SK-N-SH treated with all-trans-retinoic acid at 6 μM for 48 hours (cell line): Measurements from ENCODE around the gene ALOX5.

Experiments
- ATAC-seq: fragments of 200-7000 bp; cut with Tn5 transposase; 3 replicates; pipeline ENCODE4 v1.9.1; 2020; ENCODE audit warnings: mild to moderate bottlenecking, moderate library complexity
- ARNTL ChIP-seq: fragments of 450-650 bp; formaldehyde crosslinking; IDR thresholded peaks from 2 replicates; pipeline ENCODE4 v1.5.0; 2020; ENCODE audit warnings: low read depth, mild to moderate bottlenecking, moderate library complexity, borderline replicate concordance
- BACH2 ChIP-seq: fragments of 250-450 bp; sonication (Bioruptor Pico); IDR thresholded peaks from 2 replicates; pipeline ENCODE4 v1.9.0; 2021; ENCODE audit warnings: mild to moderate bottlenecking, borderline replicate concordance
- CSDC2 ChIP-seq: fragments of 250-450 bp; sonication (Bioruptor Pico); IDR thresholded peaks from 2 replicates; pipeline ENCODE4 v1.5.0; 2020; ENCODE audit warnings: mild to moderate bottlenecking, moderate library complexity
- ESRRG ChIP-seq: fragments of 250-450 bp; sonication (Bioruptor Pico); IDR thresholded peaks from 2 replicates; pipeline ENCODE4 v1.6.1; 2021; ENCODE audit warnings: mild to moderate bottlenecking
- GLIS3 ChIP-seq: fragments of 250-450 bp; sonication (Bioruptor Pico); IDR thresholded peaks from 2 replicates; pipeline ENCODE4 v1.5.0; 2020; ENCODE audit warnings: mild to moderate bottlenecking, moderate library complexity
- ISL1 ChIP-seq: fragments of 250-450 bp; sonication (Bioruptor Pico); IDR thresholded peaks from 2 replicates; pipeline ENCODE4 v2.1.2; 2022; ENCODE audit warnings: mild to moderate bottlenecking, moderate library complexity
- OSR1 ChIP-seq: fragments of 250-450 bp; sonication (Bioruptor Pico); IDR thresholded peaks from 2 replicates; pipeline ENCODE4 v1.8.0; 2022; ENCODE audit warnings: moderate library complexity, mild to moderate bottlenecking, inconsistent platforms
- PATZ1 ChIP-seq: fragments of 250-450 bp; sonication (Bioruptor Pico); IDR thresholded peaks from 2 replicates; pipeline ENCODE4 v1.8.0; 2020; ENCODE audit warnings: mild to moderate bottlenecking, moderate library complexity, borderline replicate concordance
- POU6F1 ChIP-seq: fragments of 250-450 bp; sonication (Bioruptor Pico); IDR thresholded peaks from 2 replicates; pipeline ENCODE4 v1.8.0; 2021; ENCODE audit warnings: low read depth, mild to moderate bottlenecking, moderate library complexity, borderline replicate concordance
- PPARA ChIP-seq: fragments of 250-450 bp; sonication (Bioruptor Pico); IDR thresholded peaks from 2 replicates; pipeline ENCODE4 v1.5.0; 2020; ENCODE audit warnings: mild to moderate bottlenecking, borderline replicate concordance
- RARB ChIP-seq: fragments of 250-450 bp; sonication (Bioruptor Pico); IDR thresholded peaks from 2 replicates; pipeline ENCODE4 v1.8.0; 2021; ENCODE audit warnings: mild to moderate bottlenecking, moderate library complexity
- SNAI2 ChIP-seq: fragments of 250-450 bp; sonication (Bioruptor Pico); IDR thresholded peaks from 2 replicates; pipeline ENCODE4 v1.5.0; 2020; ENCODE audit warnings: mild to moderate bottlenecking, moderate library complexity
- TOX ChIP-seq: fragments of 250-450 bp; sonication (Bioruptor Pico); IDR thresholded peaks from 2 replicates; pipeline ENCODE4 v1.8.0; 2021; ENCODE audit warnings: mild to moderate bottlenecking, moderate library complexity, borderline replicate concordance
- TSHZ2 ChIP-seq: fragments of 250-450 bp; sonication (Bioruptor Pico); IDR thresholded peaks from 2 replicates; pipeline ENCODE4 v1.5.0; 2020; ENCODE audit warnings: mild to moderate bottlenecking, moderate library complexity
- ZC3H10 ChIP-seq: fragments of 250-450 bp; sonication (Bioruptor Pico); IDR thresholded peaks from 2 replicates; pipeline ENCODE4 v1.5.1; 2021; ENCODE audit warnings: mild to moderate bottlenecking, moderate library complexity
- ZFP30 ChIP-seq: fragments of 450-650 bp; formaldehyde crosslinking; IDR thresholded peaks from 2 replicates; pipeline ENCODE4 v1.5.0; 2022; ENCODE audit warnings: mild to moderate bottlenecking, moderate library complexity
- ZNF565 ChIP-seq: fragments of 450-650 bp; formaldehyde crosslinking; conservative IDR thresholded peaks from 2 replicates; pipeline ENCODE4 v1.5.0; 2020; ENCODE audit warnings: low read depth, mild to moderate bottlenecking, moderate library complexity
- ZNF70 ChIP-seq: fragments of 450-650 bp; formaldehyde crosslinking; IDR thresholded peaks from 2 replicates; pipeline ENCODE4 v1.5.0; 2020; ENCODE audit warnings: mild to moderate bottlenecking, moderate library complexity
- ZNF8 ChIP-seq: fragments of 450-650 bp; formaldehyde crosslinking; IDR thresholded peaks from 2 replicates; pipeline ENCODE4 v1.5.0; 2020; ENCODE audit warnings: mild to moderate bottlenecking, moderate library complexity
- TF ChIP-seq, protein P1 (sequence below): fragments of 250-450 bp; sonication (Bioruptor Pico); IDR thresholded peaks from 2 replicates; pipeline ENCODE4 v1.5.1; 2021; ENCODE audit warnings: mild to moderate bottlenecking, moderate library complexity
- TF ChIP-seq, protein P2 (sequence below): fragments of 250-450 bp; sonication (Bioruptor Pico); IDR thresholded peaks from 2 replicates; pipeline ENCODE4 v1.5.1; 2020; ENCODE audit warnings: low read depth, mild to moderate bottlenecking, moderate library complexity

ALOX5 gene

DNA sequence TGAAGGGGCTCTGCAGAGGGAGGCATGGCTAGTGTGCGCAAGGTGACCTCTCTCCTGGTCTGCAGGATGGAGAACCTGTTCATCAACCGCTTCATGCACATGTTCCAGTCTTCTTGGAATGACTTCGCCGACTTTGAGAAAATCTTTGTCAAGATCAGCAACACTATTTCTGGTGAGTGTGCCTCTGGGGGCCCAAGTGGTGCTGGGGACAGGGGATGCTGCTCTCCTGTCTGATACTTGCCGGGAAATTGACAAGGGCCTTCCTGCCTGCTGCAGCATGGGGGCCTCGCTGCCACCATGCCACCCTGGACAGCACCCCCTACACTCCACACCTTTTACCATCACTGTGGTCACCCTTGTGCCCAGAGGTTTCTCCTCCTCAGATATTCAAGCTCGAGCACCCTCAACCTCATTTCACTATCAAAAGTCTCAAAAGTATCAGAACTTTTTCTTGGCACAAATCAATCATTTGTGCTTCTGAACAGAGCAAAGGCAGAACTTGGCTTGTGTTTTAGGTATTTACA is 50.0 kb downstream of the ALOX5 start:
- no peak for ATAC-seq

GRCh38 chr10:45424668-45425404 is 50.8 kb downstream of the ALOX5 start:
- TF ChIP-seq PPARA (CRISPR knock-in tag) (no peak), CSDC2 (CRISPR knock-in tag) (no peak), ZC3H10 (CRISPR knock-in tag) (no peak), ARNTL (no peak), PATZ1 (CRISPR knock-in tag) (no peak), ZNF8 (no peak), ZNF70 (CRISPR knock-in tag) (no peak), TSHZ2 (no peak)
- TF ChIP-seq, protein P1, sequence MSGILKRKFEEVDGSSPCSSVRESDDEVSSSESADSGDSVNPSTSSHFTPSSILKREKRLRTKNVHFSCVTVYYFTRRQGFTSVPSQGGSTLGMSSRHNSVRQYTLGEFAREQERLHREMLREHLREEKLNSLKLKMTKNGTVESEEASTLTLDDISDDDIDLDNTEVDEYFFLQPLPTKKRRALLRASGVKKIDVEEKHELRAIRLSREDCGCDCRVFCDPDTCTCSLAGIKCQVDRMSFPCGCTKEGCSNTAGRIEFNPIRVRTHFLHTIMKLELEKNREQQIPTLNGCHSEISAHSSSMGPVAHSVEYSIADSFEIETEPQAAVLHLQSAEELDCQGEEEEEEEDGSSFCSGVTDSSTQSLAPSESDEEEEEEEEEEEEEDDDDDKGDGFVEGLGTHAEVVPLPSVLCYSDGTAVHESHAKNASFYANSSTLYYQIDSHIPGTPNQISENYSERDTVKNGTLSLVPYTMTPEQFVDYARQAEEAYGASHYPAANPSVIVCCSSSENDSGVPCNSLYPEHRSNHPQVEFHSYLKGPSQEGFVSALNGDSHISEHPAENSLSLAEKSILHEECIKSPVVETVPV (CRISPR knock-in tag) = no peak
- ATAC-seq = no peak

More for the DNA sequence above, 50.0 kb downstream of the ALOX5 start:
- no peak for TF ChIP-seq POU6F1 (CRISPR knock-in tag)
- TF ChIP-seq ZFP30 (CRISPR knock-in tag) = no peak
- no peak for TF ChIP-seq TSHZ2
- TF ChIP-seq OSR1 (CRISPR knock-in tag) = no peak
- no peak for TF ChIP-seq ZNF70 (CRISPR knock-in tag)
- TF ChIP-seq, all 23 proteins: peak for 0

GRCh38 chr10:45425621-45426563 is 51.9 kb downstream of the ALOX5 start:
- ATAC-seq = no peak; the same call in 2 of the 3 replicates
- TF ChIP-seq ZNF565 (CRISPR knock-in tag) (no peak), OSR1 (CRISPR knock-in tag) (no peak), SNAI2 (no peak), ESRRG (CRISPR knock-in tag) (no peak), TOX (no peak), PPARA (CRISPR knock-in tag) (no peak), ISL1 (CRISPR knock-in tag) (no peak), ZNF70 (CRISPR knock-in tag) (no peak), BACH2 (no peak), ARNTL (no peak), GLIS3 (CRISPR knock-in tag) (no peak), RARB (CRISPR knock-in tag) (no peak), ZNF8 (no peak), ZFP30 (CRISPR knock-in tag) (no peak)
- TF ChIP-seq, protein P1 (CRISPR knock-in tag) = no peak
- TF ChIP-seq, protein P2, sequence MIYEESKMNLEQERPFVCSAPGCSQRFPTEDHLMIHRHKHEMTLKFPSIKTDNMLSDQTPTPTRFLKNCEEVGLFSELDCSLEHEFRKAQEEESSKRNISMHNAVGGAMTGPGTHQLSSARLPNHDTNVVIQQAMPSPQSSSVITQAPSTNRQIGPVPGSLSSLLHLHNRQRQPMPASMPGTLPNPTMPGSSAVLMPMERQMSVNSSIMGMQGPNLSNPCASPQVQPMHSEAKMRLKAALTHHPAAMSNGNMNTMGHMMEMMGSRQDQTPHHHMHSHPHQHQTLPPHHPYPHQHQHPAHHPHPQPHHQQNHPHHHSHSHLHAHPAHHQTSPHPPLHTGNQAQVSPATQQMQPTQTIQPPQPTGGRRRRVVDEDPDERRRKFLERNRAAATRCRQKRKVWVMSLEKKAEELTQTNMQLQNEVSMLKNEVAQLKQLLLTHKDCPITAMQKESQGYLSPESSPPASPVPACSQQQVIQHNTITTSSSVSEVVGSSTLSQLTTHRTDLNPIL = no peak
